Gastroesophageal sphincter (tissue), 4 donors: ENCODE data around the gene CORIN. TPM values are rescaled to one million over a fixed set of nuclear protein-coding genes. Genes with fewer than 3 reads are reported as not detected.
"Not testable (repeated sequence)": the region's sequence is repeated elsewhere in the genome, so short reads cannot be mapped to it uniquely, and the experiment has no call there.

ENCODE experiments used
- ATAC-seq: fragments of 150-250 bp; one replicate; pipeline ENCODE4 v1.9.1; 2016; ENCODE audit warnings: mild to moderate bottlenecking, moderate library complexity
- H3K27ac ChIP-seq, 4 donors: fragments of 200-600 bp; sonication (generic) in 3 of 4; 1 replicate in 3 of 4; 2 replicates in 1 of 4; pipeline ENCODE4 v1.5.1; 2016 to 2019
- H3K27me3 ChIP-seq: fragments of 200-600 bp; sonication (generic); one replicate; pipeline ENCODE4 v1.5.1; 2019
- H3K36me3 ChIP-seq, 2 donors: fragments of 200-600 bp; sonication (generic); one replicate each; pipeline ENCODE4 v1.5.1; 2019; ENCODE audit warnings: control low read depth in 1 of 2
- H3K4me1 ChIP-seq, 3 donors: fragments of 200-600 bp; sonication (generic); 1 replicate in 2 of 3; 2 replicates in 1 of 3; pipeline ENCODE4 v1.5.1; 2016 to 2019; ENCODE audit warnings: control low read depth in 2 of 3
- H3K4me3 ChIP-seq, 2 donors: fragments of 200-600 bp; sonication (generic); one replicate each; pipeline ENCODE4 v1.5.1; 2019; ENCODE audit warnings: mild to moderate bottlenecking in 1 of 2, moderate library complexity in 1 of 2
- H3K9me3 ChIP-seq, 3 donors: fragments of 200-600 bp; sonication (generic); one replicate each; pipeline ENCODE4 v1.5.1; 2017 to 2019; ENCODE audit warnings: control low read depth in 2 of 3
- EP300 ChIP-seq: sonication (generic); formaldehyde crosslinking; IDR thresholded peaks from one replicate; pipeline ENCODE4 v1.6.1; 2017; ENCODE audit warnings: antibody characterized with exemption, mild to moderate bottlenecking
- POLR2A ChIP-seq, 2 donors: fragments of 450-650 bp; IDR thresholded peaks; one replicate each; pipeline ENCODE4 v1.6.1; 2017; ENCODE audit warnings: antibody characterized with exemption in 2 of 2, mild to moderate bottlenecking in 2 of 2, moderate library complexity in 1 of 2
- POLR2AphosphoS5 ChIP-seq: sonication (generic); formaldehyde crosslinking; IDR thresholded peaks from one replicate; pipeline ENCODE4 v1.6.1; 2017; ENCODE audit warnings: antibody characterized with exemption
- WGBS, 2 donors: methylation state at CpG; one replicate each; pipeline ENCODE4 v1.1.5; 2018; ENCODE audit warnings: low coverage in 1 of 2; 5-methylcytosine and 5-hydroxymethylcytosine counted together
- total RNA-seq, 4 donors: library from RNA; depleted of rRNA; stranded (reverse); fragments of >200 nt; gene quantifications; one replicate each; pipeline ENCODE4 v1.1.0, GENCODE V29; 2016
- TF ChIP-seq, protein P1 (sequence below), 4 experiments: fragments of 200-600 bp in 2 of 4; fragments of 450-650 bp in 2 of 4; sonication (generic) in 1 of 4; IDR thresholded peaks; one replicate each; pipeline ENCODE4 v1.5.1; 2017 to 2019; ENCODE audit warnings: antibody characterized with exemption in 4 of 4, mild to moderate bottlenecking in 2 of 4, moderate library complexity in 2 of 4

Gene CORIN
- total RNA-seq, 4 donors from 2014 or later, result 0.47 to 3.3 (median 2.2) TPM

DNA sequence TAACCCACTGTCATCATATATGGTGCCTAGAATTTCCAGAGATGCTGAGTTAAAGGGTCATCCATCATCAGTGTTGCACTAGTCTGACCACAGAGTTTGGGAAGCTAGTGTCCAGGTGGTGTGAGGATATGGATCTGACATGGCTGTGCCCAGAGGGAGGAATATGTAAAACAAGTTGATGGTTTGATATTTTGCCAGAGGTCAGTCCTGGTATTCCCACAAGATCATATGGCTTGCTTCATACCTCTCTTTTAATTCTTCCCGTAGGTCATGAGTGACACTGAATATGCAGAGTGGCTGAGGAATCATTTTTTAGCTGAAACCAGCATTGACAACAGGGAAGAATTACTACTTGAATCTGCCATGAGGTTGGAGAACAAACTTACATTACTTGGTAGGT is 277.2 kb downstream of the CORIN start:
- H3K27me3 ChIP-seq, result no peaks in the 10 kb centered on the region
- H3K27ac ChIP-seq, result no peak overlapping the region

DNA sequence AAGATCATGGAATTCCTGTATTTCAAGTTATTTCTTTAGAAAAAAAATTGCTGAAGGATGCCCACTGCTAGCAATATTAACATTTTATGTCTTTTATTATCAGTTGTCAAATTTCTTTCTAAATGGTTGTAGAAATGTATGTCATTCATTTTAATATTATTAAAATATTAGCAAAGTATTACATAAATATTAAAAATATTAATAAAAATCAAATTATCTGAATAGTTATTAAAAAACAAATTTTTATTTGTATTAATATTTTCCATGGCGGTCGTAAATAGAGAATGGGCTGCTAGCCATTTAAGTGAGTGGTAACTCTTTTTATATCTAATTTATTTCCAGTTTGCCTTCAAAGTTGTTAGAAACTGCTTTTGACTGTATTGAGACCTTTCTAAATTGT is 280.6 kb downstream of the CORIN start:
- H3K9me3 ChIP-seq, result no peaks in the 10 kb centered on the region
- ATAC-seq, result no peak
- H3K27me3 ChIP-seq, result no peaks in the 10 kb centered on the region
- no peak for TF ChIP-seq POLR2AphosphoS5
- H3K27ac ChIP-seq, result no peak overlapping the region
- H3K4me3 ChIP-seq, result no peak overlapping the region
- WGBS, 2 donors, result 92 to 100% methylated on average over 2 of the region's 2 CpGs
- H3K36me3 ChIP-seq, result peaks cover 2 to 75% of the 10 kb centered on the region in 2 donors
- H3K4me1 ChIP-seq, result no peaks in the 10 kb centered on the region

More for the DNA sequence above, 277.2 kb downstream of the CORIN start:
- ATAC-seq, result no peak
- Histone ChIP-seq H3K9me3 (no peaks in the 10 kb centered on the region), H3K36me3 (peaks cover 2 to 66% of the 10 kb centered on the region in 2 donors), H3K4me1 (no peaks in the 10 kb centered on the region), H3K4me3 (no peak overlapping the region)
- TF ChIP-seq, protein P1, sequence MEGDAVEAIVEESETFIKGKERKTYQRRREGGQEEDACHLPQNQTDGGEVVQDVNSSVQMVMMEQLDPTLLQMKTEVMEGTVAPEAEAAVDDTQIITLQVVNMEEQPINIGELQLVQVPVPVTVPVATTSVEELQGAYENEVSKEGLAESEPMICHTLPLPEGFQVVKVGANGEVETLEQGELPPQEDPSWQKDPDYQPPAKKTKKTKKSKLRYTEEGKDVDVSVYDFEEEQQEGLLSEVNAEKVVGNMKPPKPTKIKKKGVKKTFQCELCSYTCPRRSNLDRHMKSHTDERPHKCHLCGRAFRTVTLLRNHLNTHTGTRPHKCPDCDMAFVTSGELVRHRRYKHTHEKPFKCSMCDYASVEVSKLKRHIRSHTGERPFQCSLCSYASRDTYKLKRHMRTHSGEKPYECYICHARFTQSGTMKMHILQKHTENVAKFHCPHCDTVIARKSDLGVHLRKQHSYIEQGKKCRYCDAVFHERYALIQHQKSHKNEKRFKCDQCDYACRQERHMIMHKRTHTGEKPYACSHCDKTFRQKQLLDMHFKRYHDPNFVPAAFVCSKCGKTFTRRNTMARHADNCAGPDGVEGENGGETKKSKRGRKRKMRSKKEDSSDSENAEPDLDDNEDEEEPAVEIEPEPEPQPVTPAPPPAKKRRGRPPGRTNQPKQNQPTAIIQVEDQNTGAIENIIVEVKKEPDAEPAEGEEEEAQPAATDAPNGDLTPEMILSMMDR (IDR thresholded peaks at IDR 0.05), result no peak
- 100% methylated on average over 1 of the region's 1 CpG; no CpG with 5 or more reads in 1 of the 2 donors for WGBS, 2 donors

GRCh38 chr4:47555920-47556319 is 281.9 kb downstream of the CORIN start:
- H3K9me3 ChIP-seq, H3K4me1 ChIP-seq, H3K27me3 ChIP-seq, H3K4me3 ChIP-seq, ATAC-seq, H3K27ac ChIP-seq: not testable (repeated sequence)
- 64 to 100% methylated on average over 2 to 3 of the region's 3 CpGs for WGBS, 2 donors
- peaks cover 2 to 74% of the 10 kb centered on the region in 2 donors for H3K36me3 ChIP-seq

DNA sequence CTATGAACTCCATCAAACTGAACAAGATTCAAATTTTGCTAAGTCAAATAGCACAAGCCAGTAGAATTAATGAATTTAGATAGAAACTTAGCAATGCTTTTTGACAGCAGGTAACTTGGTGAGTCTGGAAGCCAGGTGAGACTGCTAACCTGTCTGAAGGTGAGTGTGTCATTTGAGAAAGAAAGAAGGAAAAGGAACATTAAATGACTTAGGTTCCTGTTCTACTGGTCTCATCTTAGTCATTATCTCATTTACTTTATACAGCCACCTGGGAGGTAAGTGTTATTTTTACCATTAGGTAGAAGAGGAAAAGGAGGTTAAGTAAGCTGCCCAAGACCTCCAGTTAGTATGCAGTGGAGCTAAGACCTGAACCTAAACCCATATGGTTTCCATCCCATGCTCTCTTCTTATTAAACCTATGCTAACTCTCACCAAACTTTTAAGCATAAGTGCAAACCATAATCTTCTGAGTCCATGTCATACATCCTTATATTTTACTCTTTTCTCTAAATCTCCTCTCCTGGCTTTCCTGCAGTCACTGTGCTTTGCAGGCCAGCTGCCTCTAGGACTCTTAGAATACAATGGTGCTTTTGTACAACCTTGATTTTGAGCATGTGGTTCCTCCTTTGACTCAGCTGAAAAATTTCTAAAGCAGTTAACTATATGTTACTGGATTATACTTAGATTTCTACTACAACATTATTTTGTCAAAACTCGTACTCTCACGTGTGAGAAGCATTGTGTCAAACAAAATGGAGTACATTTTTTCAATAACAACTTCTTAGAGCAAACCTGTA is 284.3 kb downstream of the CORIN start:
- H3K4me1 ChIP-seq, result no peaks in the 10 kb centered on the region
- H3K4me3 ChIP-seq, result no peak overlapping the region
- 83 to 90% methylated on average over 2 of the region's 2 CpGs for WGBS, 2 donors
- TF ChIP-seq, protein P1 (IDR thresholded peaks at IDR 0.05), result no peak
- no peak for TF ChIP-seq POLR2A (IDR thresholded peaks at IDR 0.05)
- no peak for TF ChIP-seq EP300
- TF ChIP-seq POLR2AphosphoS5, result no peak
- no peak for ATAC-seq
- H3K27me3 ChIP-seq, result no peaks in the 10 kb centered on the region
- no peak overlapping the region for H3K27ac ChIP-seq
- H3K9me3 ChIP-seq, result no peaks in the 10 kb centered on the region
- H3K36me3 ChIP-seq, result peaks cover 2 to 75% of the 10 kb centered on the region in 2 donors

DNA sequence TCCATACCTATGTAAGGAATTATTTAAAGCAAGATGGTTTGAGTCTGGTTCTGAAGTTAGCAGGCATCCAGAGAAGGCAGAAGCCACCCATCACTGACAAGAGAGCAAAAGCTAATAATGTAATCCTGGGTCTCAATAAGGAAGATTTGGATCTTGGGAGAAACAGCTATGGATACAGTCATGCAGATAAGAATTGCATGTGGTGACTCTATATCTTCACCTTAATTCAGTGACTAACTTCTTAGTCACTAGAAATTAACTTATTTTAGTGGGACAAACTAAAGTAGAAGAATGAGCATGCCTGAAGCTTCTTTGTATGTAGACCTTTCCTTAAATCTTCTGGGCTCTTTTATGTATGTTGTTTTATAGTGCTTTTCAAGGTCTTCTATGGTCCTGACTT is 286.2 kb downstream of the CORIN start:
- Histone ChIP-seq H3K4me1 (no peaks in the 10 kb centered on the region), H3K27me3 (no peaks in the 10 kb centered on the region), H3K36me3 (peaks cover 0 to 82% of the 10 kb centered on the region in 2 donors), H3K9me3 (no peaks in the 10 kb centered on the region), H3K4me3 (no peak overlapping the region), H3K27ac (no peak overlapping the region)
- TF ChIP-seq POLR2A (IDR thresholded peaks at IDR 0.05), result no peak
- TF ChIP-seq POLR2AphosphoS5, result no peak
- ATAC-seq, result no peak

GRCh38 chr4:47550899-47551548 is 286.8 kb downstream of the CORIN start:
- no peak overlapping the region for H3K27ac ChIP-seq
- no peaks in the 10 kb centered on the region for H3K9me3 ChIP-seq
- peaks cover 0 to 89% of the 10 kb centered on the region in 2 donors for H3K36me3 ChIP-seq
- H3K4me1 ChIP-seq, result no peaks in the 10 kb centered on the region
- no peak for TF ChIP-seq POLR2AphosphoS5
- no peak for TF ChIP-seq EP300
- TF ChIP-seq, protein P1 (IDR thresholded peaks at IDR 0.05), result no peak
- TF ChIP-seq POLR2A (IDR thresholded peaks at IDR 0.05), result no peak
- ATAC-seq, result no peak
- WGBS, 2 donors, result 92 to 93% methylated on average over 4 to 7 of the region's 7 CpGs
- no peak overlapping the region for H3K4me3 ChIP-seq
- no peaks in the 10 kb centered on the region for H3K27me3 ChIP-seq

DNA sequence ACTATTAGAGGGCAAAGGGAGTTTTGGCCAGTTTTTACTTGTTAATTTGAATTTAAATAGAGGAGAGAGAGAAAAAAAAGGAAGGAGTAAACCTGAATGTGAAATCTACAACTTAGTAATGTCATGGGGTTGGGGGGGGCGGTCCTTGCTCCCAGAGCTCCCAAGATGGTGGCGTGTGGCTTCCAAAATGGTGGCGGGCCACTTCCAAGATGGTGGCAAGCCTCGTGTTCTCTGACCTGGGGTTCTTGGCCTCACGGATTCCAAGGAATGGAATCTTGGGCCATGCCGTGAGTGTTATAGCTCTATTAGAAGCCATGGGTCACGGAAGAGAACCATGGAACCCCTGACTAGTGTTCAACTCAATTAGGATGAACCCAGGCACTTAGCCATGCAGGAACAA is 287.5 kb downstream of the CORIN start:
- not testable (repeated sequence) for H3K4me1 ChIP-seq, H3K4me3 ChIP-seq, H3K9me3 ChIP-seq, H3K27me3 ChIP-seq, ATAC-seq, H3K27ac ChIP-seq
- peaks cover 0 to 90% of the 10 kb centered on the region in 2 donors for H3K36me3 ChIP-seq
- 88% methylated on average over 3 of the region's 7 CpGs; no CpG with 5 or more reads in 1 of the 2 donors for WGBS, 2 donors
